NCI-H187 (cell line): Measurements from ENCODE around the gene LDLRAD3.

ENCODE experiments used
- DNase-seq, 2 experiments: peaks; one replicate each; lab custom pipeline; 2025; lab: John Stamatoyannopoulos, UW

The LDLRAD3 gene

GRCh38 chr11:36278531-36279282, 334.8 kb downstream of the LDLRAD3 start:
- DNase-seq, result no peak

- DNase-seq, result no peak
These were observed 336.7 kb downstream of the LDLRAD3 start for GRCh38 chr11:36280531-36280930.
